BJ (cell line): ENCODE results near the gene GTF3C1. TPM values are rescaled to one million over a fixed set of nuclear protein-coding genes. Genes with fewer than 3 reads are reported as not detected.

Source experiments
- polyA plus RNA-seq: library from polyadenylated mRNA; depleted of rRNA; stranded (reverse); fragments of >200 nt; gene quantifications from 2 replicates; pipeline ENCODE4 v1.2.3, GENCODE V29; 2011; rRNA removed

The GTF3C1 gene
- polyA plus RNA-seq, 1 experiment = 35.8 TPM

Other genes with a start within 250 kb of the GTF3C1 start
- 17.3 and 25.4 TPM in 2 replicates for gene IL4R, start 235.9 kb downstream of the GTF3C1 start, polyA plus RNA-seq
- gene IL21R, start 147.7 kb downstream of the GTF3C1 start, polyA plus RNA-seq = 0.33 and 0.58 TPM in 2 replicates
- gene KATNIP, start 231 bp upstream of the GTF3C1 start, polyA plus RNA-seq = 16.9 and 18.8 TPM in 2 replicates